BE2C (cell line): ENCODE data around the gene LRP6.

Source experiments
- DNase-seq: peaks from one replicate; pipeline ENCODE4 v3.0.0-alpha.2; 2020
- H3K27me3 ChIP-seq: fragments of 250-450 bp; sonication (Bioruptor Pico); 2 replicates; pipeline ENCODE4 v1.5.1; 2020; ENCODE audit warnings: mild to moderate bottlenecking
- H3K36me3 ChIP-seq: fragments of 250-450 bp; sonication (Bioruptor Pico); 2 replicates; pipeline ENCODE4 v1.5.1; 2020; ENCODE audit warnings: mild to moderate bottlenecking
- H3K4me1 ChIP-seq: fragments of 250-450 bp; sonication (Bioruptor Pico); 2 replicates; pipeline ENCODE4 v1.5.1; 2020
- H3K4me3 ChIP-seq: 2 replicates; pipeline ENCODE4 v1.5.1; 2011; ENCODE audit warnings: low read depth, low read length
- H3K9me3 ChIP-seq: fragments of 250-450 bp; sonication (Bioruptor Pico); 2 replicates; pipeline ENCODE4 v1.5.1; 2020
- CTCF ChIP-seq: IDR thresholded peaks from 2 replicates; pipeline ENCODE4 v1.5.1; 2012; ENCODE audit warnings: mild to moderate bottlenecking, low read depth, low read length

LRP6 gene

GRCh38 chr12:12198124-12198523 is 68.7 kb downstream of the LRP6 start:
- Histone ChIP-seq H3K4me3 (no peak overlapping the region), H3K4me1 (peaks cover under 1% of the 10 kb centered on the region), H3K36me3 (peaks cover 22% of the 10 kb centered on the region), H3K9me3 (no peaks in the 10 kb centered on the region), H3K27me3 (no peaks in the 10 kb centered on the region)
- DNase-seq: no peak
- TF ChIP-seq CTCF: no peak

GRCh38 chr12:12197128-12197527 is 69.7 kb downstream of the LRP6 start:
- no peaks in the 10 kb centered on the region; the same call in 1 of the 2 replicates for H3K4me1 ChIP-seq
- no peaks in the 10 kb centered on the region for H3K9me3 ChIP-seq
- DNase-seq: no peak
- H3K27me3 ChIP-seq: no peaks in the 10 kb centered on the region
- TF ChIP-seq CTCF: no peak
- H3K36me3 ChIP-seq: peaks cover 19% of the 10 kb centered on the region
- H3K4me3 ChIP-seq: no peak overlapping the region

GRCh38 chr12:12195516-12195915 is 71.3 kb downstream of the LRP6 start:
- peaks cover 6% of the 10 kb centered on the region for H3K4me1 ChIP-seq
- TF ChIP-seq CTCF: no peak
- DNase-seq: no peak

GRCh38 chr12:12195081-12195480 is 71.8 kb downstream of the LRP6 start:
- peaks cover 7% of the 10 kb centered on the region for H3K4me1 ChIP-seq
- DNase-seq: no peak
- no peak for TF ChIP-seq CTCF
- peaks cover 12% of the 10 kb centered on the region for H3K36me3 ChIP-seq
- no peak overlapping the region for H3K4me3 ChIP-seq
- no peaks in the 10 kb centered on the region for H3K27me3 ChIP-seq
- H3K9me3 ChIP-seq: no peaks in the 10 kb centered on the region

More at GRCh38 chr12:12195516-12195915, 71.3 kb downstream of the LRP6 start:
- no peaks in the 10 kb centered on the region for H3K27me3 ChIP-seq
- H3K9me3 ChIP-seq: no peaks in the 10 kb centered on the region
- peaks cover 12% of the 10 kb centered on the region for H3K36me3 ChIP-seq
- H3K4me3 ChIP-seq: no peak overlapping the region

GRCh38 chr12:12194206-12194605 is 72.6 kb downstream of the LRP6 start:
- no peaks in the 10 kb centered on the region for H3K9me3 ChIP-seq
- TF ChIP-seq CTCF: no peak
- H3K4me1 ChIP-seq: peaks cover 7% of the 10 kb centered on the region
- no peaks in the 10 kb centered on the region for H3K27me3 ChIP-seq
- no peak for DNase-seq
- no peak overlapping the region for H3K4me3 ChIP-seq
- peaks cover 8% of the 10 kb centered on the region for H3K36me3 ChIP-seq

- Histone ChIP-seq H3K4me3 (no peak overlapping the region), H3K36me3 (no peaks in the 10 kb centered on the region), H3K9me3 (no peaks in the 10 kb centered on the region), H3K27me3 (no peaks in the 10 kb centered on the region), H3K4me1 (peaks cover 14% of the 10 kb centered on the region)
- DNase-seq: no peak
- no peak for TF ChIP-seq CTCF
These were observed 75.8 kb downstream of the LRP6 start for GRCh38 chr12:12191008-12191407.
